Fibroblast of villous mesenchyme (primary cell): ENCODE data around the gene ZBTB4. TPM values are rescaled to one million over a fixed set of nuclear protein-coding genes. Genes with fewer than 3 reads are reported as not detected.

Experiments
- DNase-seq: peaks from one replicate; pipeline ENCODE4 v3.0.0-alpha.2; 2010; ENCODE audit warnings: low read depth
- H3K4me3 ChIP-seq: 2 replicates; pipeline ENCODE4 v1.5.1; 2011; ENCODE audit warnings: low read depth, mild to moderate bottlenecking, low read length
- total RNA-seq: library from RNA; depleted of rRNA; stranded (reverse); fragments of >200 nt; gene quantifications from 2 replicates; pipeline ENCODE4 v1.2.3, GENCODE V29; 2012
- TF ChIP-seq, protein P1 (sequence below): IDR thresholded peaks from 2 replicates; pipeline ENCODE4 v1.5.1; 2012; ENCODE audit warnings: low read depth, mild to moderate bottlenecking, low read length; ENCODE audit not compliant: insufficient read depth

ZBTB4 gene
- total RNA-seq, 1 donor, result 37.1 TPM

DNA sequence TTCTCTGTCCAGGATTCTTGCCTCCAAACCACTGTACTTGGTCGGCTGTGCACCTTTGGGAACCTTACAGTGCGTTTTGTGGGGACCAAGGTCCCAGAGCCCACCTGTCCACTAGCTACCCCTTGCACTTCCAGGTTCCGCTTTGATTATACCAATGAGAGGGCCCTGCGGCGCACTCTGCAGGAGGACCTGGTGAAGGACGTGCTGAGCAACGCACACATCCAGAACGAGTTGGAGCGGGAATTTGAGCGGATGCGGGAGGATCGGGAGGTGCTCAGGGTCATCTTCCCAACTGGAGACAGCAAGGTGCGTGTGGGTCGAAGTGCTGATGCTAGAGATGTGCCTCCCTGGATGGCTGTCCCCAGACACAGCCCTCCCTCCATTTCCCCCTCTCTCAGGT is 23.6 kb upstream of the ZBTB4 start:
- DNase-seq, result no peak
- H3K4me3 ChIP-seq, result no peak overlapping the region
- TF ChIP-seq, protein P1, sequence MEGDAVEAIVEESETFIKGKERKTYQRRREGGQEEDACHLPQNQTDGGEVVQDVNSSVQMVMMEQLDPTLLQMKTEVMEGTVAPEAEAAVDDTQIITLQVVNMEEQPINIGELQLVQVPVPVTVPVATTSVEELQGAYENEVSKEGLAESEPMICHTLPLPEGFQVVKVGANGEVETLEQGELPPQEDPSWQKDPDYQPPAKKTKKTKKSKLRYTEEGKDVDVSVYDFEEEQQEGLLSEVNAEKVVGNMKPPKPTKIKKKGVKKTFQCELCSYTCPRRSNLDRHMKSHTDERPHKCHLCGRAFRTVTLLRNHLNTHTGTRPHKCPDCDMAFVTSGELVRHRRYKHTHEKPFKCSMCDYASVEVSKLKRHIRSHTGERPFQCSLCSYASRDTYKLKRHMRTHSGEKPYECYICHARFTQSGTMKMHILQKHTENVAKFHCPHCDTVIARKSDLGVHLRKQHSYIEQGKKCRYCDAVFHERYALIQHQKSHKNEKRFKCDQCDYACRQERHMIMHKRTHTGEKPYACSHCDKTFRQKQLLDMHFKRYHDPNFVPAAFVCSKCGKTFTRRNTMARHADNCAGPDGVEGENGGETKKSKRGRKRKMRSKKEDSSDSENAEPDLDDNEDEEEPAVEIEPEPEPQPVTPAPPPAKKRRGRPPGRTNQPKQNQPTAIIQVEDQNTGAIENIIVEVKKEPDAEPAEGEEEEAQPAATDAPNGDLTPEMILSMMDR, result peak; percentile 43

DNA sequence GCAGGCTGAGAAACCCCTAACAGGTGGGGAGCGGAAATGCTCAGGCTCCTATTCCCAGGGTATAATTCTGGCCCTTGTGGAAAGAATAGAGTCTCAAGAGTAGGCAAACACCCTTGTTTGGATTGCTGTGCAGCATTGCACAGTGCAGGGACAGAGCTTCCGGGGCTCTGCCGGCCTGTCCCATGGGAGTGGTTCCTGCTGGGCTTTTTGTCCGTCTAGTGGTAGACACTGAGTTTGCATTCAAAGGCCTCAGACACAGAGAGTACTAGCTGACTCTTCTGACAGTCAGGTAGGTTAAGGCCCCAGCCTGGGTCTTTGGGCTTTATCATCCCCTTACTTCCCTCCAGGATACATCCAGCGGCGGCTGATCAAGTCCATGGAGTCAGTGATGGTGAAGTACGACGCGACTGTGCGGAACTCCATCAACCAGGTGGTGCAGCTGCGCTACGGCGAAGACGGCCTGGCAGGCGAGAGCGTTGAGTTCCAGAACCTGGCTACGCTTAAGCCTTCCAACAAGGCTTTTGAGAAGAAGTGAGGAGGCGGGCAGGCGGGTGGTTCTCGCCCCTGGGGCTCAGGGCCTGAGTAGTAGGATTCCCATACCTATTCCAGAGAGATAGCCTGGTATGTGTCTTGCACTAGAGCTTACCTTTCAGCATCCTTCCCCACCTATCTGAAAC is 22.9 kb upstream of the ZBTB4 start:
- no peak for DNase-seq
- TF ChIP-seq, protein P1, result no peak
- no peak overlapping the region for H3K4me3 ChIP-seq

DNA sequence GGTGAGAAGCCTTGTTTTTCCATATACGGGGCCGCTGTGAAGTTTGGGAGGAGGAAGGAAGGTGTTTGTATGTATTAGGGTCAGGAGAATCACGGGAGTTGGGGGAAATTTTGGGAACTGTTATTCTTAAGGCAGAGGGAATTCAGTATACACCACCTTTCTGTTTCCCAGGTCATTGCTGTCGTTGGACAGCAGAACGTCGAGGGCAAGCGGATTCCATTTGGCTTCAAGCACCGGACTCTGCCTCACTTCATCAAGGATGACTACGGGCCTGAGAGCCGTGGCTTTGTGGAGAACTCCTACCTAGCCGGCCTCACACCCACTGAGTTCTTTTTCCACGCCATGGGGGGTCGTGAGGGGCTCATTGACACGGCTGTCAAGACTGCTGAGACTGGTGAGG is 22.3 kb upstream of the ZBTB4 start:
- DNase-seq, result no peak
- TF ChIP-seq, protein P1, result no peak
- no peak overlapping the region for H3K4me3 ChIP-seq

DNA sequence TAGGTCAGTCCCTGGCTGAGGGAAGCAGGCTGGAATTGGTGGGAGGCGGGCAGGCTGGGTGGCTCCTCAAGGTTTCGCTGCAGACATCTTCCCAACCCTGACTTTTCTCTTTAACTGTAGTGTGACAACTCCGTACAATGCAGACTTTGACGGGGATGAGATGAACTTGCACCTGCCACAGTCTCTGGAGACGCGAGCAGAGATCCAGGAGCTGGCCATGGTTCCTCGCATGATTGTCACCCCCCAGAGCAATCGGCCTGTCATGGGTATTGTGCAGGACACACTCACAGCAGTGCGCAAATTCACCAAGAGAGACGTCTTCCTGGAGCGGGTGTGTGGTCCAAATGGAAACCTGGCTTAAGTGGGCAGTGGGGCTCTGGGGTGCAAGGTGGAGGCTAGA is 19.7 kb upstream of the ZBTB4 start:
- TF ChIP-seq, protein P1, result no peak
- H3K4me3 ChIP-seq, result no peak overlapping the region
- no peak for DNase-seq

DNA sequence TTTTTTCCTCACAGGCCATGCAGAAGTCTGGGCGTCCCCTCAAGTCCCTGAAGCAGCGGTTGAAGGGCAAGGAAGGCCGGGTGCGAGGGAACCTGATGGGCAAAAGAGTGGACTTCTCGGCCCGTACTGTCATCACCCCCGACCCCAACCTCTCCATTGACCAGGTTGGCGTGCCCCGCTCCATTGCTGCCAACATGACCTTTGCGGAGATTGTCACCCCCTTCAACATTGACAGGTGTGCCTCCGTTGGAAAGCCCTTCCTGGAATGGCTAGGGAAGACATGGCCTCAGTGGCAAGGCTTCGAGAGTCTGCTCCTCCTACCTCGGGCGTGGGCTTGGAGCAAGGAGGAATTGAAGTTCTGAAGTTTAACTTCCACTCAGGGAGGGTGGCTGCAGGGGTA is 18.2 kb upstream of the ZBTB4 start:
- no peak for DNase-seq
- TF ChIP-seq, protein P1, result no peak
- H3K4me3 ChIP-seq, result no peak overlapping the region

DNA sequence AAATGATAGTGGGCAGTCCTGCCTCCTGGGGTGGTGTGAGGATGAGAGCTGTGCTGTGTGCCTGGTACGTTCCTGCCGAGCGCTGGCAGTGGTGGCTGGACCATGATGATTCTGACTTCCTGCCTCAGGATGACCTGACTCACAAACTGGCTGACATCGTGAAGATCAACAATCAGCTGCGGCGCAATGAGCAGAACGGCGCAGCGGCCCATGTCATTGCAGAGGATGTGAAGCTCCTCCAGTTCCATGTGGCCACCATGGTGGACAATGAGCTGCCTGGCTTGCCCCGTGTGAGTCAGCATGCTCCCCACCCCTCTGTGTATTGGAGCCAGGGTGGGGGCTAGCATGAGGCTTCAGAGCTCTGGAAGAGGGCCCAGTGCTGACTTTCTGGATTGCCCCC is 17.8 kb upstream of the ZBTB4 start:
- TF ChIP-seq, protein P1, result no peak
- DNase-seq, result no peak
- H3K4me3 ChIP-seq, result no peak overlapping the region
